ENCODE data around the gene RAET1E.
"Not testable (repeated sequence)": the region's sequence is repeated elsewhere in the genome, so short reads cannot be mapped to it uniquely, and the experiment has no call there.

RAET1E gene
- 0 to 0.12 reads per million in 2 experiments for total RNA-seq

- DNase-seq (ENCODE audit: low read depth) = no peak
Measured at GRCh38 chr6:149897855-149898744, at the start of gene RAET1E. Gene RAET1E, minus strand, starts transcription at chr6:149898113. Its CDS starts 7,212 bp downstream, at chr6:149890901.

- not testable (repeated sequence) for DNase-seq (ENCODE audit: low read depth)
Measured at GRCh38 chr6:149947533-149947932, 49.6 kb upstream of the RAET1E start.

GRCh38 chr6:149946631-149947030 lies 48.7 kb upstream of the RAET1E start:
- not testable (repeated sequence) for DNase-seq (ENCODE audit: low read depth)

DNA sequence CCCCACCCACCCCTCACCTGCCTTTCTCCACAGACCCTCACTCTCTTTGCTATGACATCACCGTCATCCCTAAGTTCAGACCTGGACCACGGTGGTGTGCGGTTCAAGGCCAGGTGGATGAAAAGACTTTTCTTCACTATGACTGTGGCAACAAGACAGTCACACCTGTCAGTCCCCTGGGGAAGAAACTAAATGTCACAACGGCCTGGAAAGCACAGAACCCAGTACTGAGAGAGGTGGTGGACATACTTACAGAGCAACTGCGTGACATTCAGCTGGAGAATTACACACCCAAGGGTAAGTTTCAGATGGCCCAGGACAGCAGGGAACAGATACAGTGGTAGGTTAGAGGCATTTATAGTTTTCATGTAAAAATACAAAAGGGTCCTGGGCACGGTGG lies 47.4 kb upstream of the RAET1E start:
- not testable (repeated sequence) for DNase-seq (ENCODE audit: low read depth)

- not testable (repeated sequence) for DNase-seq (ENCODE audit: low read depth)
Measured at GRCh38 chr6:149943321-149943720, 45.4 kb upstream of the RAET1E start.

- no peak for DNase-seq (ENCODE audit: low read depth)
Measured at GRCh38 chr6:149942461-149942829, 44.5 kb upstream of the RAET1E start.

DNA sequence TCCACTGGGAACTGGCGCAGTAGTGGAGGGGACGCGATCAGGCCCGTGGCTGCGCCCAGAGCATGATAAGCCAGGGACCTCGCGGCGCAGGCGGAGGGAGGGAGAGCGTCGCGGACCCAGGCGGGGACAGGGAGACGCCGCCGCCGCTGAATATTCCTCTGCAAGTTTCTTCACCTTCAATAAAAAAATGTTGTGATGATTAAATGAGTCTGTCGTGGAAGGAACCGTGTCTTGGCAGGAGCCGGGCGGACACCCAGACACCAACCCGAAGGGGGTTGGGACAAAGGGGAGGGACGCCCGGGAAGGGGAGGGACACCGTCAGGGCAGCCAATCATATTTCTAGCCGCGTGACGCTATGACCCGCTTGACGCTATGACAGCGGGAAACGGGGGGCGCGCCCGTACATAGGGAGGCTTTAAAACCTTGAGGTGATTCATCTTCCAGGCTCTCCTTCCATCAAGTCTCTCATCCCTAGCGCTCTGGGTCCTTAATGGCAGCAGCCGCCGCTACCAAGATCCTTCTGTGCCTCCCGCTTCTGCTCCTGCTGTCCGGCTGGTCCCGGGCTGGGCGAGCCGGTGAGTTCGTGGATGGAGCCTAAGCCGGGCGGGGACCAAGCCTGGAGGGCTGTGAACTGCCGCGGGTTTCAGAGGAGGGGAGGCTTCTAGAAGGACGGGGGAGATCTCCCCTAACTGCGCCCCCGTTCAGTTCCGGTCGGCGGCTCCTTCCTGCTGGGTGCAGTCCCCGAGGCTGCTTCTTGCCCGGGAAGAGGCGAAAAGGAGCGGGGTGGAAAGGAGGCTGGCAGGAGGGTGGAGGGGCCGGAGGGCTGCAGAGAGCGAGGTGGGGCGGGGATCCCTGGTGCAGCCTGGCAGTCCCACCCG lies 43.9 kb upstream of the RAET1E start, which contains the start of gene ULBP2:
Gene ULBP2, plus strand, starts transcription at position 432 of the 878 bp plus-strand sequence. Its CDS starts 59 bp downstream, at position 491.
- DNase-seq (ENCODE audit: low read depth) = peak; percentile 91

- no peak for DNase-seq (ENCODE audit: low read depth)
Measured at GRCh38 chr6:149940672-149940982, 42.7 kb upstream of the RAET1E start.

- no peak for DNase-seq (ENCODE audit: low read depth)
Measured at GRCh38 chr6:149939909-149940671, 42.2 kb upstream of the RAET1E start.

DNA sequence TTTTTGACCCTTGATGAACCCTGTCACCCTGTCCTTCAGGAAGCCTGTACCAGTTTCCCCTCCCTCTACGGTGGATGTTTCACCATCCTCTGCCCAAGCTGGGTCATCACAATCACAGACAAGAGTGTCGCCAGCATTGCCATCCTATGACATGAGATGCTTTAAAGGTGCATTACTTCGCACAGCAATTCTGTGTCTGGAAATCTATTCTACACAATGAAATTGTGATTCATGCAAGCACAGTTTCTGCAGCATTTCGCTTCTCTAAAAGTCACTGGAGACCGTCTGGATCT lies 41.4 kb upstream of the RAET1E start:
- DNase-seq (ENCODE audit: low read depth) = no peak

DNA sequence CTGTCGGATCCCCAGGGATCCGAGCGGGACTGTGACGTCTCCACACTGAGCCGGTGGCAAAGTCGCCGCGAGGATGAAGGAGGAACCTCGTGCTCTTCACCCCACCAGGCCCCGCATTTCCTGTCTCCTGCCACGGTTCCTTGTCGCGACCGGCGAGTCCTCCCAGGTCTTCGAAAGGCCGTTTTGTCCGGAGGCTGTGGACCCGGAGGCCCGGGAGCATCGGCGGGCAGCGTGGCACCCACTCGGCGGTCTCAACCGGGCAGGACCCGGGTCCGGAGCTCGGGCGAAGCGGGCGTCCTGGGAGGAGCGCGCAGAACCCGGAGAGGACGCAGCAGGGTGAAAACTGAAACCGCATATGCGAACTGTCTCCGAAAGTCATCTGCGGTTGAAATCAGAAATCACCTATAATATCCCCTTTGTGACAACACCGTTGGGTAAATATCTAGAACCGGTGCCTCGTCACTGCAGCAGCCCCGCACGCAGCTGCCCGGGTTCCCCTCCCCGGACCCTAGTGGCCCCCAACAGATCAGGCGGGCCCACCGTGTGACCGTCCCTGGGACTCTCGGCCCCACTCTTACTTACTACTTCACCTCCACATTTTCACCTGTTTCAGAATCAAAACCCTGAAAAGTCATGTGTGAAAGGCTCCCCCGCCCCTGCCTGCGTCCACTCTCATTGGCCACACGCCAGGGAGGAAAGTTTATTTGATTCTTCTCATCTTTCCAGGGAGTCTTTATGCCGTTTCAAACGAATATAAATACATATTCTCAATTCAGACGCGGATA lies 40.9 kb upstream of the RAET1E start:
- peak; percentile 22 for DNase-seq (ENCODE audit: low read depth)

GRCh38 chr6:149938013-149938570 lies 40.2 kb upstream of the RAET1E start:
- not testable (repeated sequence) for DNase-seq (ENCODE audit: low read depth)

- DNase-seq (ENCODE audit: low read depth) = no peak
Measured at GRCh38 chr6:149936743-149937142, 38.8 kb upstream of the RAET1E start.

- DNase-seq (ENCODE audit: low read depth) = no peak
Measured at GRCh38 chr6:149935668-149936067, 37.8 kb upstream of the RAET1E start.

- no peak for DNase-seq (ENCODE audit: low read depth)
Measured at GRCh38 chr6:149935246-149935645, 37.3 kb upstream of the RAET1E start.

DNA sequence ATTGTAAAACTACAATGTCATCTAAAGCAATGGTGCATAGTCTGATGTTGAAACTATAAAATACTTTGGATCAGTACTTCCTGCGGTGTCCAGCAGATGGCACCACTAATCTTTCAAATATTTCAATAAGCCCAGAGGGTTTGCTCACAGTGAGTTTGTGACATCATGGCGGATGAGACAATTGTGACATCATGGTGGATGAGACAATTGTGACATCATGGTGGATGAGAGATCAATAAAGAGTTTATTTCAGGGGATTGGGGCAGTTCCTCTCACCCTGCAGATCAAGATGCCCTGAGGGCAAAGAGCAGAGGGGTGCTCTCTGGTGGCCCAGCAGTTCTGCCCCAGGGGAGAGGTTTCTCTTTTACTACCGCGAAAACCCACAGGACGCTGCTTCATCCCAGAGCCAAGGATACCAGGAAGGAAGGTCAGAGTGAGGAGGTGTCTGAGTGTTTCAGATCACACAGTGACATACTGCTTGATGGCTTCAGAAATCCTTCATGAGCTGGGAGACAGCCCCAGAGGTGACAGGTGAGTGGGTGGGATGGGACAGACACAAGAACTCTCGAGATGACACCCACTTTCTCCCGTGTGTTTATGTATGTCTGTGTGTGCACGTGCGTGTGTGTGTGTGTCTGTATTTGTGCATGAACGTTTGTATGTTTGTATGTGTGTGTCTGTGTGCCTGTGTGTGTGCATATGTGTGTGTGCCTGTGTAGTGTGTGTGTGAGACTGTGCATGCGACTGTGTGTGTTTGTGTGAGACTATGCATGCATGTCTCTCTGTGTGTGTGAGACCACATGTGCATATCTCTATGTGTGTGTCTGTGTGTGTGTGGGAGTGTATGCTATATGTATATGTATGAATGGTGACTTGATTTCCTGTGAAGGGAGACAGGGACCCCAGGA lies 36.6 kb upstream of the RAET1E start:
- peak; percentile 63 for DNase-seq (ENCODE audit: low read depth)

DNA sequence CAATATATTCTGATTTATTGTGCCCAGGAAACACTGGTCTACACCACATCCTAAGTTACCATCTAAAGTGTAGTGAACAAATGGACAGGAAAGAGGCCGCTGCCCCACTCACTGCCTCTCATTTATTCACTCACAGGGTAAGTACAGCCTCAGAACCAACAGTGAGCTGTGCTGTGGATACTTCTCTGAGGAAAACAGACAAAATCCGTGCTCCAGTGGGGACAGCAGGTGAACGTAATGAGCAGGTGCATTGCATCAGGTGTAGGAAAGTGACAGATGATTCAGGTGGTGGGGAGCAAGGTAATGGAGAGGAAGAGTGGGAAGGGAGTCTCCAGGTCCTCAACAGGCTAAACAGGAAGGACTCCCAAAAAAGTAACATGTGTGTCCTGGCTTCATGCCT lies 35.5 kb upstream of the RAET1E start:
- DNase-seq (ENCODE audit: low read depth) = no peak

- no peak for DNase-seq (ENCODE audit: low read depth)
Measured at GRCh38 chr6:149933036-149933435, 35.1 kb upstream of the RAET1E start.

- DNase-seq (ENCODE audit: low read depth) = no peak
Measured at GRCh38 chr6:149931501-149931900, 33.6 kb upstream of the RAET1E start.

GRCh38 chr6:149929422-149929821 lies 31.5 kb upstream of the RAET1E start:
- no peak for DNase-seq (ENCODE audit: low read depth)

All from T follicular helper cell (primary cell).